ENCODE results near the gene NR2F1-AS1. TPM values are rescaled to one million over a fixed set of nuclear protein-coding genes. Genes with fewer than 3 reads are reported as not detected.
A peak's percentile ranks its signal among the peaks of the same experiment; 100 is the strongest.

The NR2F1-AS1 gene
- total and polyA plus RNA-seq, 2 donors (not counting 1 experiment from before 2014, with no cell fraction given): not detected

- no peak overlapping the region for H3K4me3 ChIP-seq (ENCODE audit: control extremely low read depth in 1 of 5, extremely low read depth in 1 of 5, insufficient read depth in 1 of 5, low read depth in 2 of 5, low read length in 4 of 5)
- H2AFZ ChIP-seq (ENCODE audit: insufficient read depth, low read depth, low read length, poor library complexity, severe bottlenecking): no peak overlapping the region
- H3K27me3 ChIP-seq (replicated peaks in 1 of 4; ENCODE audit: control extremely low read depth in 1 of 4, control insufficient read depth in 3 of 4, insufficient read depth in 4 of 4, low read length in 3 of 4): peaks cover 4 to 99% (median 84%) of the 10 kb centered on the region in 4 experiments
- H3K4me1 Mint-ChIP-seq: peaks cover 5% of the 10 kb centered on the region
- no peak for ATAC-seq (ENCODE audit: low read depth)
- peaks cover 43% of the 10 kb centered on the region for H3K27me3 Mint-ChIP-seq
- H3K9me3 Mint-ChIP-seq (ENCODE audit: insufficient read depth): no peaks in the 10 kb centered on the region
- no peak overlapping the region for H3K9ac ChIP-seq (ENCODE audit: low read length)
- 12% methylated on average over 11 of the region's 28 CpGs for WGBS (ENCODE audit: insufficient coverage)
- no peaks in the 10 kb centered on the region for H4K20me1 ChIP-seq (ENCODE audit: control insufficient read depth, insufficient read depth, low read length, poor library complexity, severe bottlenecking)
- H3K36me3 ChIP-seq (replicated peaks in 1 of 2; ENCODE audit: control extremely low read depth in 1 of 2, control insufficient read depth in 1 of 2, extremely low read depth in 1 of 2, insufficient read depth in 2 of 2, low read length in 1 of 2): no peaks in the 10 kb centered on the region
- no peak overlapping the region for H3K4me2 ChIP-seq (replicated peaks; ENCODE audit: low read depth, low read length, poor library complexity, severe bottlenecking)
- no peak overlapping the region for H3K27ac Mint-ChIP-seq
- ChIA-PET POLR2A (no interaction called here), CTCF (interaction anchor here (0.7 to 1.5 kb wide), 2 partner anchors 9 kb away, joined by 3 to 5 read pairs; no protein-coding TSS in a partner anchor)
- intact Hi-C loops (cut with micrococcal nuclease): no loop called here
- H3K4me1 ChIP-seq (ENCODE audit: control insufficient read depth in 2 of 2, insufficient read depth in 2 of 2, low read length in 2 of 2): peaks cover 13 to 54% of the 10 kb centered on the region in 2 donors
- H3K79me2 ChIP-seq (ENCODE audit: control insufficient read depth, insufficient read depth, low read length): no peaks in the 10 kb centered on the region
- no peak overlapping the region for H3K27ac ChIP-seq (ENCODE audit: low read length in 2 of 2)
- peak; percentile 11 for DNase-seq
- no peak overlapping the region for H3K4me3 Mint-ChIP-seq
- H3K9me3 ChIP-seq (ENCODE audit: control extremely low read depth in 1 of 3, control insufficient read depth in 2 of 3, insufficient read depth in 1 of 3, low read length in 2 of 3): peaks cover 0 to 54% (median 25%) of the 10 kb centered on the region in 3 donors
- TF ChIP-seq EZH2 (IDR thresholded peaks at IDR 0.05; ENCODE audit: borderline replicate concordance, insufficient read depth, low read depth, low read length, poor library complexity, severe bottlenecking) (no peak), CTCF (IDR thresholded peaks at IDR 0.05) (no peak)
Measured at GRCh38 chr5:93598091-93599000, 17.3 kb upstream of the NR2F1-AS1 start.
